Panc1 (cell line): ENCODE data around the gene NUP210. TPM values are rescaled to one million over a fixed set of nuclear protein-coding genes. Genes with fewer than 3 reads are reported as not detected.

Source experiments
- ATAC-seq: fragments of 200-7000 bp; cut with Tn5 transposase; 2 replicates; pipeline ENCODE4 v1.9.1; 2020; ENCODE audit warnings: mild to moderate bottlenecking, moderate library complexity
- BruUV-seq: library from RNA; stranded (reverse); fragments of 400-500 nt; replicated peaks from 2 replicates; lab custom pipeline; 2021; lab: Mats Ljungman, UMichigan
- CTCF ChIA-PET: fragments of 300-600 bp; sonication (Branson Sonifier 250); formaldehyde crosslinking; loops from one replicate; lab custom pipeline; 2022; ENCODE audit warnings: antibody characterized with exemption; lab: Charles Lee
- POLR2A ChIA-PET: fragments of 300-600 bp; sonication (Branson Sonifier 250); formaldehyde crosslinking; loops from one replicate; lab custom pipeline; 2022; ENCODE audit warnings: antibody characterized with exemption; lab: Charles Lee
- DNase-seq: peaks from one replicate; pipeline ENCODE4 v3.0.0-alpha.2; 2010; ENCODE audit warnings: low read depth, low spot score
- H3K27ac ChIP-seq: 2 replicates; pipeline ENCODE4 v1.5.1; 2011; ENCODE audit warnings: mild to moderate bottlenecking, low read length, inconsistent platforms
- H3K27me3 ChIP-seq: fragments of 200-500 bp; sonication (Bioruptor generic); 2 replicates; pipeline ENCODE4 v1.6.0; 2014; ENCODE audit warnings: low read length, inconsistent platforms; ENCODE audit not compliant: control insufficient read depth, insufficient read depth
- H3K36me3 ChIP-seq: fragments of 200-500 bp; sonication (Bioruptor generic); 2 replicates; pipeline ENCODE4 v1.5.1; 2014; ENCODE audit warnings: inconsistent platforms, mild to moderate bottlenecking, low read length, moderate library complexity; ENCODE audit not compliant: control insufficient read depth, insufficient read depth
- H3K4me1 ChIP-seq: 2 replicates; pipeline ENCODE4 v1.5.1; 2011; ENCODE audit warnings: inconsistent platforms, mild to moderate bottlenecking, low read length, moderate library complexity; ENCODE audit not compliant: control insufficient read depth, insufficient read depth
- H3K4me3 ChIP-seq, 2 experiments: 2 replicates each; pipeline ENCODE4 v1.5.1; 2011 to 2012; ENCODE audit warnings: low read depth in 2 of 2, low read length in 2 of 2, mild to moderate bottlenecking in 2 of 2, inconsistent platforms in 1 of 2, moderate library complexity in 1 of 2
- H3K9me3 ChIP-seq: fragments of 200-500 bp; sonication (Bioruptor generic); 2 replicates; pipeline ENCODE4 v1.5.1; 2014; ENCODE audit warnings: low read depth, mild to moderate bottlenecking, inconsistent platforms, low read length, moderate library complexity; ENCODE audit not compliant: control insufficient read depth, insufficient read depth
- POLR2AphosphoS5 ChIP-seq: IDR thresholded peaks from 2 replicates; pipeline ENCODE4 v1.6.1; 2012; ENCODE audit warnings: mild to moderate bottlenecking, low read depth, low read length, moderate library complexity
- SIN3A ChIP-seq: IDR thresholded peaks from 2 replicates; pipeline ENCODE4 v1.6.1; 2012; ENCODE audit warnings: low read depth, mild to moderate bottlenecking, low read length, moderate library complexity, borderline replicate concordance; ENCODE audit not compliant: insufficient read depth
- TCF7L2 ChIP-seq: IDR thresholded peaks from 2 replicates; pipeline ENCODE4 v1.6.1; 2011; ENCODE audit warnings: mild to moderate bottlenecking, low read depth, low read length, inconsistent platforms
- in situ Hi-C: cut with HindIII; loops from 2 replicates; pipeline ENCODE4 v1.10.0; 2016; ENCODE audit warnings: low sequenced_read_pairs, low pct_unique_long_range_greater_than_20kb
- intact Hi-C: fragments of 100-400 bp; cut with micrococcal nuclease; formaldehyde crosslinking; loops from one replicate; pipeline ENCODE4 v1.10.0; 2022; ENCODE audit not compliant: unreplicated experiment
- total RNA-seq: library from RNA; stranded (reverse); gene quantifications from one replicate; pipeline ENCODE4 v1.2.1, GENCODE V29; 2021; ENCODE audit not compliant: unreplicated experiment
- TF ChIP-seq, protein P1 (sequence below): fragments of 450-650 bp; IDR thresholded peaks from 2 replicates; pipeline ENCODE4 v1.5.1; 2017; ENCODE audit warnings: mild to moderate bottlenecking
- TF ChIP-seq, protein P2 (sequence below), 2 experiments: IDR thresholded peaks; 2 replicates each; pipeline ENCODE4 v1.6.1; 2011 to 2012; ENCODE audit warnings: low read depth in 2 of 2, control low read depth in 1 of 2, low read length in 1 of 2, mild to moderate bottlenecking in 1 of 2, moderate library complexity in 1 of 2; ENCODE audit not compliant: insufficient read depth in 1 of 2

NUP210 gene
- total RNA-seq, 1 experiment from 2014 or later = 36.8 TPM

DNA sequence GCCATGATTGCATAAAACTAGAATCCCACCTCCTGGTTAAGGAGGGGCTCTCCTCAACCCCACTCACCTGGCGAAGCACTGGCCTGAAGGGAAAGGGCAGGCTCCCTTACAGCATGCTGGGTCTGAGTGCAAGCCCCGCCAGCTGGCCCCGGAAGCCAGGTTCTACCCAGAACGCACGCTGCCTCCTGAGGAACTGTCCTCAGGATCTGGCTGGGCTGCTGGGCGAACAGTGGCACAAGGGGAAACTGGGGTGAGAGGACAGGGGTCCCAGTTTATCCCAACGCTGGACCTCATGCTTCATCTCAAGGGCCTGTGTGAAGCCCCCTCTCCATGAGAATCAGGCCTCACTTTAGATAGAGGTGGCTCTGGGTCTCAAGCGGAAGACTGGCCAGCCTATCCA, 47.5 kb downstream of the NUP210 start:
- ChIA-PET CTCF (no interaction called here), POLR2A (no interaction called here)
- DNase-seq (no peak), ATAC-seq (no peak)
- no TSS peak for BruUV-seq
- H3K36me3 ChIP-seq = no peaks in the 10 kb centered on the region
- intact Hi-C loops = no loop called here
- no peaks in the 10 kb centered on the region for H3K27me3 ChIP-seq
- no peaks in the 10 kb centered on the region for H3K9me3 ChIP-seq
- H3K27ac ChIP-seq = no peak overlapping the region
- no peak for TF ChIP-seq SIN3A
- no peaks in the 10 kb centered on the region for H3K4me1 ChIP-seq
- in situ Hi-C loops = no loop called here
- H3K4me3 ChIP-seq = no peak overlapping the region

- POLR2A ChIA-PET = no interaction called here
Measured at GRCh38 chr3:13372126-13372525, 48.0 kb downstream of the NUP210 start.

More at GRCh38 chr3:13372126-13372525, 48.0 kb downstream of the NUP210 start:
- Histone ChIP-seq H3K4me3 (no peak overlapping the region), H3K27ac (no peak overlapping the region), H3K9me3 (no peaks in the 10 kb centered on the region), H3K4me1 (no peaks in the 10 kb centered on the region), H3K27me3 (no peaks in the 10 kb centered on the region), H3K36me3 (no peaks in the 10 kb centered on the region)
- in situ Hi-C loops (no loop called here), intact Hi-C loops (no loop called here)
- no TSS peak for BruUV-seq
- CTCF ChIA-PET = no interaction called here
- DNase-seq (no peak), ATAC-seq (no peak)
- TF ChIP-seq, protein P1, sequence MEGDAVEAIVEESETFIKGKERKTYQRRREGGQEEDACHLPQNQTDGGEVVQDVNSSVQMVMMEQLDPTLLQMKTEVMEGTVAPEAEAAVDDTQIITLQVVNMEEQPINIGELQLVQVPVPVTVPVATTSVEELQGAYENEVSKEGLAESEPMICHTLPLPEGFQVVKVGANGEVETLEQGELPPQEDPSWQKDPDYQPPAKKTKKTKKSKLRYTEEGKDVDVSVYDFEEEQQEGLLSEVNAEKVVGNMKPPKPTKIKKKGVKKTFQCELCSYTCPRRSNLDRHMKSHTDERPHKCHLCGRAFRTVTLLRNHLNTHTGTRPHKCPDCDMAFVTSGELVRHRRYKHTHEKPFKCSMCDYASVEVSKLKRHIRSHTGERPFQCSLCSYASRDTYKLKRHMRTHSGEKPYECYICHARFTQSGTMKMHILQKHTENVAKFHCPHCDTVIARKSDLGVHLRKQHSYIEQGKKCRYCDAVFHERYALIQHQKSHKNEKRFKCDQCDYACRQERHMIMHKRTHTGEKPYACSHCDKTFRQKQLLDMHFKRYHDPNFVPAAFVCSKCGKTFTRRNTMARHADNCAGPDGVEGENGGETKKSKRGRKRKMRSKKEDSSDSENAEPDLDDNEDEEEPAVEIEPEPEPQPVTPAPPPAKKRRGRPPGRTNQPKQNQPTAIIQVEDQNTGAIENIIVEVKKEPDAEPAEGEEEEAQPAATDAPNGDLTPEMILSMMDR = no peak
- TF ChIP-seq TCF7L2 = no peak
- TF ChIP-seq, protein P2, sequence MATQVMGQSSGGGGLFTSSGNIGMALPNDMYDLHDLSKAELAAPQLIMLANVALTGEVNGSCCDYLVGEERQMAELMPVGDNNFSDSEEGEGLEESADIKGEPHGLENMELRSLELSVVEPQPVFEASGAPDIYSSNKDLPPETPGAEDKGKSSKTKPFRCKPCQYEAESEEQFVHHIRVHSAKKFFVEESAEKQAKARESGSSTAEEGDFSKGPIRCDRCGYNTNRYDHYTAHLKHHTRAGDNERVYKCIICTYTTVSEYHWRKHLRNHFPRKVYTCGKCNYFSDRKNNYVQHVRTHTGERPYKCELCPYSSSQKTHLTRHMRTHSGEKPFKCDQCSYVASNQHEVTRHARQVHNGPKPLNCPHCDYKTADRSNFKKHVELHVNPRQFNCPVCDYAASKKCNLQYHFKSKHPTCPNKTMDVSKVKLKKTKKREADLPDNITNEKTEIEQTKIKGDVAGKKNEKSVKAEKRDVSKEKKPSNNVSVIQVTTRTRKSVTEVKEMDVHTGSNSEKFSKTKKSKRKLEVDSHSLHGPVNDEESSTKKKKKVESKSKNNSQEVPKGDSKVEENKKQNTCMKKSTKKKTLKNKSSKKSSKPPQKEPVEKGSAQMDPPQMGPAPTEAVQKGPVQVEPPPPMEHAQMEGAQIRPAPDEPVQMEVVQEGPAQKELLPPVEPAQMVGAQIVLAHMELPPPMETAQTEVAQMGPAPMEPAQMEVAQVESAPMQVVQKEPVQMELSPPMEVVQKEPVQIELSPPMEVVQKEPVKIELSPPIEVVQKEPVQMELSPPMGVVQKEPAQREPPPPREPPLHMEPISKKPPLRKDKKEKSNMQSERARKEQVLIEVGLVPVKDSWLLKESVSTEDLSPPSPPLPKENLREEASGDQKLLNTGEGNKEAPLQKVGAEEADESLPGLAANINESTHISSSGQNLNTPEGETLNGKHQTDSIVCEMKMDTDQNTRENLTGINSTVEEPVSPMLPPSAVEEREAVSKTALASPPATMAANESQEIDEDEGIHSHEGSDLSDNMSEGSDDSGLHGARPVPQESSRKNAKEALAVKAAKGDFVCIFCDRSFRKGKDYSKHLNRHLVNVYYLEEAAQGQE (IDR thresholded peaks at IDR 0.05; ENCODE audit: insufficient read depth in 1 of 2, low read depth in 2 of 2, low read length in 1 of 2) = no peak
- no peak for TF ChIP-seq SIN3A
- no peak for TF ChIP-seq POLR2AphosphoS5
